Spinal cord (tissue), 10 donors: Measurements from ENCODE around the gene KRTAP10-9. TPM values are rescaled to one million over a fixed set of nuclear protein-coding genes. Genes with fewer than 3 reads are reported as not detected.
"Not testable (repeated sequence)": the region's sequence is repeated elsewhere in the genome, so short reads cannot be mapped to it uniquely, and the experiment has no call there.

Source experiments
- DNase-seq, 6 donors: peaks; one replicate each; pipeline versions ENCODE4 v3.0.0 to v3.0.0-alpha.2; 2013 to 2015; ENCODE audit warnings: low spot score in 6 of 6, low read depth in 4 of 6
- H3K27ac ChIP-seq: one replicate; pipeline ENCODE4 v1.5.1; 2013; ENCODE audit warnings: low read depth, low read length, control low read depth
- H3K27me3 ChIP-seq: one replicate; pipeline ENCODE4 v1.6.1; 2013; ENCODE audit warnings: low read length; ENCODE audit not compliant: control insufficient read depth, insufficient read depth
- H3K36me3 ChIP-seq: one replicate; pipeline ENCODE4 v1.6.1; 2013; ENCODE audit warnings: low read length; ENCODE audit not compliant: control insufficient read depth, insufficient read depth
- H3K4me1 ChIP-seq: one replicate; pipeline ENCODE4 v1.6.1; 2013; ENCODE audit warnings: low read length; ENCODE audit not compliant: control insufficient read depth, insufficient read depth
- H3K4me3 ChIP-seq: one replicate; pipeline ENCODE4 v1.5.1; 2013; ENCODE audit warnings: low read depth, low read length, control low read depth
- H3K9me3 ChIP-seq: one replicate; pipeline ENCODE4 v1.6.1; 2013; ENCODE audit warnings: low read length; ENCODE audit not compliant: control insufficient read depth, insufficient read depth
- WGBS: methylation state at CpG from one replicate; pipeline ENCODE4 v1.1.5; 2013; ENCODE audit warnings: missing lambda C conversion rate; ENCODE audit not compliant: insufficient coverage; 5-methylcytosine and 5-hydroxymethylcytosine counted together
- polyA plus RNA-seq, 2 donors: library from polyadenylated mRNA; unstranded; fragments of 120-200 nt; gene quantifications; one replicate each; pipeline ENCODE4 v1.2.1, GENCODE V29; 2013; ENCODE audit not compliant: insufficient read length in 2 of 2
- total RNA-seq, 2 donors: library from RNA; depleted of rRNA in 1 of 2; stranded (reverse); fragments of 120-200 nt in 1 of 2; fragments of >200 nt in 1 of 2; gene quantifications; one replicate each; pipeline versions ENCODE4 v1.2.3 to v1.2.4, GENCODE V29; 2013 to 2014
- donor health status: healthy.

KRTAP10-9 gene
- total and polyA plus RNA-seq, 4 donors: not detected

- Histone ChIP-seq H3K4me3 (no peak overlapping the region), H3K36me3 (no peaks in the 10 kb centered on the region), H3K27me3 (no peaks in the 10 kb centered on the region), H3K27ac (no peak overlapping the region), H3K9me3 (no peaks in the 10 kb centered on the region), H3K4me1 (no peaks in the 10 kb centered on the region)
- DNase-seq: no peak
- 69% methylated on average over 17 of the region's 17 CpGs for WGBS
These were observed 23.6 kb upstream of the KRTAP10-9 start for GRCh38 chr21:44603109-44603875.

- Histone ChIP-seq H3K9me3 (no peaks in the 10 kb centered on the region), H3K27me3 (no peaks in the 10 kb centered on the region), H3K36me3 (no peaks in the 10 kb centered on the region), H3K4me3 (no peak overlapping the region), H3K4me1 (no peaks in the 10 kb centered on the region), H3K27ac (no peak overlapping the region)
- DNase-seq: no peak
- 92% methylated on average over 5 of the region's 8 CpGs for WGBS
These were observed 23.0 kb upstream of the KRTAP10-9 start for GRCh38 chr21:44603911-44604310.

- H3K27me3 ChIP-seq: no peaks in the 10 kb centered on the region
- H3K27ac ChIP-seq: no peak overlapping the region
- no peaks in the 10 kb centered on the region for H3K36me3 ChIP-seq
- H3K4me3 ChIP-seq: no peak overlapping the region
- no peak for DNase-seq
- peaks cover 6% of the 10 kb centered on the region for H3K9me3 ChIP-seq
- WGBS: 74% methylated on average over 2 of the region's 4 CpGs
- H3K4me1 ChIP-seq: no peaks in the 10 kb centered on the region
These were observed 20.4 kb upstream of the KRTAP10-9 start for GRCh38 chr21:44606495-44606894.

- Histone ChIP-seq H3K27ac (no peak overlapping the region), H3K4me1 (no peaks in the 10 kb centered on the region), H3K27me3 (no peaks in the 10 kb centered on the region), H3K36me3 (no peaks in the 10 kb centered on the region), H3K4me3 (no peak overlapping the region), H3K9me3 (peaks cover 6% of the 10 kb centered on the region)
- no peak for DNase-seq
These were observed 17.7 kb upstream of the KRTAP10-9 start for GRCh38 chr21:44609193-44609592.

GRCh38 chr21:44610157-44610843, 16.6 kb upstream of the KRTAP10-9 start:
- H3K4me1 ChIP-seq, H3K27me3 ChIP-seq, DNase-seq, H3K4me3 ChIP-seq, H3K36me3 ChIP-seq, H3K27ac ChIP-seq, H3K9me3 ChIP-seq: not testable (repeated sequence)
- 98% methylated on average over 6 of the region's 7 CpGs for WGBS

- no peak for DNase-seq
- Histone ChIP-seq H3K4me3 (no peak overlapping the region), H3K27ac (no peak overlapping the region), H3K36me3 (no peaks in the 10 kb centered on the region), H3K27me3 (no peaks in the 10 kb centered on the region), H3K9me3 (peaks cover 6% of the 10 kb centered on the region), H3K4me1 (no peaks in the 10 kb centered on the region)
- 95% methylated on average over 3 of the region's 4 CpGs for WGBS
These were observed 15.3 kb upstream of the KRTAP10-9 start for GRCh38 chr21:44611551-44611950.

- Histone ChIP-seq H3K4me3 (no peak within 1 kb of the TSS), H3K27ac (no peak within 1 kb of the TSS), H3K27me3 (no peaks in the 10 kb centered on the region), H3K4me1 (no peaks in the 10 kb centered on the region), H3K36me3 (no peaks in the 10 kb centered on the region), H3K9me3 (peaks cover 6% of the 10 kb centered on the region)
- WGBS: 86% methylated on average over 8 of the region's 8 CpGs
- DNase-seq: no peak
These were observed 14.8 kb upstream of the KRTAP10-9 start, which contains the start of gene KRTAP10-8 for GRCh38 chr21:44612029-44612486. Gene KRTAP10-8, plus strand, starts transcription at chr21:44612079. Its CDS starts 22 bp downstream, at chr21:44612101.

GRCh38 chr21:44612669-44613229, 14.1 kb upstream of the KRTAP10-9 start:
- Histone ChIP-seq H3K27ac (no peak overlapping the region), H3K9me3 (peaks cover 6% of the 10 kb centered on the region), H3K4me1 (no peaks in the 10 kb centered on the region), H3K36me3 (no peaks in the 10 kb centered on the region), H3K27me3 (no peaks in the 10 kb centered on the region), H3K4me3 (no peak overlapping the region)
- WGBS: 80% methylated on average over 13 of the region's 13 CpGs
- DNase-seq: no peak

- Histone ChIP-seq H3K9me3 (peaks cover 6% of the 10 kb centered on the region), H3K4me3 (no peak overlapping the region), H3K27ac (no peak overlapping the region), H3K36me3 (no peaks in the 10 kb centered on the region), H3K27me3 (no peaks in the 10 kb centered on the region), H3K4me1 (no peaks in the 10 kb centered on the region)
- 91% methylated on average over 26 of the region's 26 CpGs for WGBS
- no peak for DNase-seq
These were observed 13.3 kb upstream of the KRTAP10-9 start for GRCh38 chr21:44613386-44614155.
